Measurements from ENCODE around the gene IL1R2.

IL1R2 gene

DNA sequence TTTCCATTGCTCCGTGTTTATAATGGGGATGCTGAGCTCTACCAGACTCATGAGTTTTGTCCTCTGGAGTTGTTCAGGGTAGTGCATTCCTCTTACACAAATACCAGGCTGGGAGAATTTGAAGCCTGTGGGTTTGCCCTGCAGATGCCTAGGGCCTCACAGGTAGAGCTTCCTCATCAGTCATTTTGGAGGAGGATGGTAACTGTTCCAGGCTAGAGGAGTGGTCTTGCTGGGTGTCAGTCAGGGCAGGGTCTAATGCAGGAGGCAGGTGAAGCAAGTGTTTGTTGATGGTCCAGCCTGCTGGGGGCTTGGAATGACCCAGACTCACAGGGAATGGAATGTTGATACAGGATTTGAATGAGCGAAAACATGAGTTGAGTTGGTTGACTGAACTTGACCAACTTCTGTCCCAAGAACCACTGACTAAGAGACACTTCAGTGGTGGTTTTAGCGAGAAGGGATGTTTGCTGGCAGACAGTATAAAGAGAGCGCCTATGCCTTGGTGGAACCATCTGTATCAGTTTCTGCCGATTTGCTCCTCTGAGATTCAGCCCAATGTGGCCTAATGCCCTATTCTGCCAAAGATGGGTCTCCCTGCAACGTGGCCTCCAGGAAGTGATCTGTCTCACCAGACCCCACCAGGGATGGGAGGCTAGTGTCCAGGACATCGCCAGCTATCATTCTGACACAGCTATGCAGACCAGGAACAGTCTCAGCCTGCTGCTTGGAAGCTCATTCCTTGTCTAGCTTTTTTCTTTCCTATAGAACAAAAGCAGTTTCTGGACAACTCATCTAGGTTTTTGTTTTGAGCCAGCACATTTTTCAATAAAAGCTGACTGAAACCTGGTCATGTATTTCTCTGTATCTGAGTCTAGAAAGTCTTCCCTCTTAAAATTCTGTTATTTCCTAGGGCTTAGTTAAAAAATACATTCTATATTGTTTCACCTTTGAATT lies 9.3 kb downstream of the IL1R2 start:
- TF ChIP-seq, protein P1, sequence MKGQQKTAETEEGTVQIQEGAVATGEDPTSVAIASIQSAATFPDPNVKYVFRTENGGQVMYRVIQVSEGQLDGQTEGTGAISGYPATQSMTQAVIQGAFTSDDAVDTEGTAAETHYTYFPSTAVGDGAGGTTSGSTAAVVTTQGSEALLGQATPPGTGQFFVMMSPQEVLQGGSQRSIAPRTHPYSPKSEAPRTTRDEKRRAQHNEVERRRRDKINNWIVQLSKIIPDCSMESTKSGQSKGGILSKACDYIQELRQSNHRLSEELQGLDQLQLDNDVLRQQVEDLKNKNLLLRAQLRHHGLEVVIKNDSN (IDR thresholded peaks at IDR 0.05) = no peak
- TF ChIP-seq TCF12 (IDR thresholded peaks at IDR 0.05; ENCODE audit: low read depth) (no peak), NFIC (IDR thresholded peaks at IDR 0.05) (no peak), EGR1 (IDR thresholded peaks at IDR 0.05) (no peak), CREB1 (IDR thresholded peaks at IDR 0.05; ENCODE audit: low read depth) (no peak), ZBTB7A (IDR thresholded peaks at IDR 0.05; ENCODE audit: low read depth) (no peak), FOXM1 (IDR thresholded peaks at IDR 0.05; ENCODE audit: borderline replicate concordance, low read depth) (no peak), CEBPB (IDR thresholded peaks at IDR 0.05) (no peak), TEAD4 (IDR thresholded peaks at IDR 0.05) (no peak), RAD21 (IDR thresholded peaks at IDR 0.05; ENCODE audit: low read depth) (no peak), EP300 (IDR thresholded peaks at IDR 0.05; ENCODE audit: borderline replicate concordance) (no peak), TAF1 (IDR thresholded peaks at IDR 0.05; ENCODE audit: low read depth) (no peak), YY1 (IDR thresholded peaks at IDR 0.05; ENCODE audit: low read depth) (no peak)
- TF ChIP-seq, protein P2, sequence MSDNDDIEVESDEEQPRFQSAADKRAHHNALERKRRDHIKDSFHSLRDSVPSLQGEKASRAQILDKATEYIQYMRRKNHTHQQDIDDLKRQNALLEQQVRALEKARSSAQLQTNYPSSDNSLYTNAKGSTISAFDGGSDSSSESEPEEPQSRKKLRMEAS (IDR thresholded peaks at IDR 0.05) = no peak
- TF ChIP-seq, protein P3, sequence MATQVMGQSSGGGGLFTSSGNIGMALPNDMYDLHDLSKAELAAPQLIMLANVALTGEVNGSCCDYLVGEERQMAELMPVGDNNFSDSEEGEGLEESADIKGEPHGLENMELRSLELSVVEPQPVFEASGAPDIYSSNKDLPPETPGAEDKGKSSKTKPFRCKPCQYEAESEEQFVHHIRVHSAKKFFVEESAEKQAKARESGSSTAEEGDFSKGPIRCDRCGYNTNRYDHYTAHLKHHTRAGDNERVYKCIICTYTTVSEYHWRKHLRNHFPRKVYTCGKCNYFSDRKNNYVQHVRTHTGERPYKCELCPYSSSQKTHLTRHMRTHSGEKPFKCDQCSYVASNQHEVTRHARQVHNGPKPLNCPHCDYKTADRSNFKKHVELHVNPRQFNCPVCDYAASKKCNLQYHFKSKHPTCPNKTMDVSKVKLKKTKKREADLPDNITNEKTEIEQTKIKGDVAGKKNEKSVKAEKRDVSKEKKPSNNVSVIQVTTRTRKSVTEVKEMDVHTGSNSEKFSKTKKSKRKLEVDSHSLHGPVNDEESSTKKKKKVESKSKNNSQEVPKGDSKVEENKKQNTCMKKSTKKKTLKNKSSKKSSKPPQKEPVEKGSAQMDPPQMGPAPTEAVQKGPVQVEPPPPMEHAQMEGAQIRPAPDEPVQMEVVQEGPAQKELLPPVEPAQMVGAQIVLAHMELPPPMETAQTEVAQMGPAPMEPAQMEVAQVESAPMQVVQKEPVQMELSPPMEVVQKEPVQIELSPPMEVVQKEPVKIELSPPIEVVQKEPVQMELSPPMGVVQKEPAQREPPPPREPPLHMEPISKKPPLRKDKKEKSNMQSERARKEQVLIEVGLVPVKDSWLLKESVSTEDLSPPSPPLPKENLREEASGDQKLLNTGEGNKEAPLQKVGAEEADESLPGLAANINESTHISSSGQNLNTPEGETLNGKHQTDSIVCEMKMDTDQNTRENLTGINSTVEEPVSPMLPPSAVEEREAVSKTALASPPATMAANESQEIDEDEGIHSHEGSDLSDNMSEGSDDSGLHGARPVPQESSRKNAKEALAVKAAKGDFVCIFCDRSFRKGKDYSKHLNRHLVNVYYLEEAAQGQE (IDR thresholded peaks at IDR 0.05; ENCODE audit: low read depth) = no peak

DNA sequence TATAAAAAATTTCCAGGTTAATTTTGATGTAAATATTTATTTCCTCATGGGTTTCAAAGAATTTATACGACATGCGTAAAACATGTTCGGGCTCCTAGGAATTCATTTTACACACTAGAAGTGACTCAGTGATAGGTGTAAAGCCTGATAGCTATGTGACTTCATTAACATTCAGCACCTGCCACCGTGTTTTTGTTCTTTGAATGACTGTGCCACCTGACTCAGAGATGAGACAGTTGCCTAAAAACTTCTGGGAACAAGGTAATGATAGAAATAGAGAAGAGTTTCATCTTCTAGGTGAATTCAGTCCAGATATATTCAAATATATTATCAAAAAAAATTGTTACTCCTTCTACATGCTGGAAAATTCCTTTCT lies 10.0 kb downstream of the IL1R2 start:
- TF ChIP-seq ZBTB7A (IDR thresholded peaks at IDR 0.05; ENCODE audit: low read depth) = no peak
- TF ChIP-seq TAF1 (IDR thresholded peaks at IDR 0.05; ENCODE audit: low read depth) = no peak
- TF ChIP-seq TEAD4 (IDR thresholded peaks at IDR 0.05) = no peak
- TF ChIP-seq, protein P1 (IDR thresholded peaks at IDR 0.05) = no peak
- TF ChIP-seq FOXM1 (IDR thresholded peaks at IDR 0.05; ENCODE audit: borderline replicate concordance, low read depth) = no peak
- no peak for TF ChIP-seq EP300 (IDR thresholded peaks at IDR 0.05; ENCODE audit: borderline replicate concordance)
- TF ChIP-seq TCF12 (IDR thresholded peaks at IDR 0.05; ENCODE audit: low read depth) = no peak
- TF ChIP-seq, protein P3 (IDR thresholded peaks at IDR 0.05; ENCODE audit: low read depth) = no peak
- no peak for TF ChIP-seq NFIC (IDR thresholded peaks at IDR 0.05)
- TF ChIP-seq CEBPB (IDR thresholded peaks at IDR 0.05) = no peak
- no peak for TF ChIP-seq YY1 (IDR thresholded peaks at IDR 0.05; ENCODE audit: low read depth)
- no peak for TF ChIP-seq RAD21 (IDR thresholded peaks at IDR 0.05; ENCODE audit: low read depth)
- TF ChIP-seq EGR1 (IDR thresholded peaks at IDR 0.05) = no peak

DNA sequence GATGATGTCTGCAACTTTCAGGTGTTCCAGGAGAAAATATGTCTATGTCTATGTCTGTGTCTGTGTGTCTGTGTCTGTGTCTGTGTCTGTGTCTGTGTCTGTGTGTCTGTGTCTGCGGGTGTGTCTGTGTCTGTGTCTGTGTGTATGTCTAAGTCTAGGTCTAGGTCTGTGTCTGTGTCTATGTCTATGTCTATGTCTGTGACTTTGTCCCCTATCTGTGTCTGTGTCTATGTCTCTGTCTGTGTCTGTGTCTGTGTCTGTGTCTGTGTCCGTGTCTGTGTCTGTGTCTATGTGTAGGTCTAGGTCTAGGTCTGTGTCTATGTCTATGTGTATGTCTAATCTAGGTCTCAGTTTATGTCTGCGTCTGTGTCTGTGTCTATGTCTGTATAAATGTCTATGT lies 10.5 kb downstream of the IL1R2 start:
- no peak for TF ChIP-seq CEBPB (IDR thresholded peaks at IDR 0.05)
- no peak for TF ChIP-seq ZBTB7A (IDR thresholded peaks at IDR 0.05; ENCODE audit: low read depth)
- no peak for TF ChIP-seq FOXM1 (IDR thresholded peaks at IDR 0.05; ENCODE audit: borderline replicate concordance, low read depth)
- TF ChIP-seq EP300 (IDR thresholded peaks at IDR 0.05; ENCODE audit: borderline replicate concordance) = no peak
- TF ChIP-seq, protein P2 (IDR thresholded peaks at IDR 0.05) = no peak
- TF ChIP-seq, protein P1 (IDR thresholded peaks at IDR 0.05) = no peak
- TF ChIP-seq RAD21 (IDR thresholded peaks at IDR 0.05; ENCODE audit: low read depth) = no peak
- TF ChIP-seq NFIC (IDR thresholded peaks at IDR 0.05) = no peak
- no peak for TF ChIP-seq YY1 (IDR thresholded peaks at IDR 0.05; ENCODE audit: low read depth)
- TF ChIP-seq TAF1 (IDR thresholded peaks at IDR 0.05; ENCODE audit: low read depth) = no peak
- TF ChIP-seq TEAD4 (IDR thresholded peaks at IDR 0.05) = no peak
- no peak for TF ChIP-seq CREB1 (IDR thresholded peaks at IDR 0.05; ENCODE audit: low read depth)
- TF ChIP-seq, protein P3 (IDR thresholded peaks at IDR 0.05; ENCODE audit: low read depth) = no peak
- no peak for TF ChIP-seq EGR1 (IDR thresholded peaks at IDR 0.05)
- no peak for TF ChIP-seq TCF12 (IDR thresholded peaks at IDR 0.05; ENCODE audit: low read depth)

All from Ishikawa (cell line).